ENCODE results near the gene ZP1.

ZP1 gene

DNA sequence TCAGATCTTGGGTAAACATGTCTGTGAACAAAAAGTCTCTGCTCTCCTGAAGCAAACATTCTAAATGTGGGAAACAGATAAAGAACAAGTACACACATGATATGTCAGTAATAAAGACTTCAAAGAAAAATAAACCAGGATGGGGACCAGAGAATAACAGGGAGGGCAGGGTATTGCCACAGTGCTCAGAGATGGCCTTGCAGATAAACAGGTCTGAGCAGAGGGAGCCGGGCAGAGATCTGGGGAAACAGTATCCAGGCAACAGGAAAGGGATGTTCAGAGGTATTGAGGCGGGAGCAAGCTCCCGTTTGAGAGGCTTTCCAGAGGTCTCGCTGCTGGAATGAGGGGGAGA is 22.5 kb upstream of the ZP1 start:
- no peak for DNase-seq

- DNase-seq = no peak
Observed at GRCh38 chr11:60845338-60845737, 22.0 kb upstream of the ZP1 start.

GRCh38 chr11:60847281-60847680 is 20.1 kb upstream of the ZP1 start:
- no peak for DNase-seq

DNA sequence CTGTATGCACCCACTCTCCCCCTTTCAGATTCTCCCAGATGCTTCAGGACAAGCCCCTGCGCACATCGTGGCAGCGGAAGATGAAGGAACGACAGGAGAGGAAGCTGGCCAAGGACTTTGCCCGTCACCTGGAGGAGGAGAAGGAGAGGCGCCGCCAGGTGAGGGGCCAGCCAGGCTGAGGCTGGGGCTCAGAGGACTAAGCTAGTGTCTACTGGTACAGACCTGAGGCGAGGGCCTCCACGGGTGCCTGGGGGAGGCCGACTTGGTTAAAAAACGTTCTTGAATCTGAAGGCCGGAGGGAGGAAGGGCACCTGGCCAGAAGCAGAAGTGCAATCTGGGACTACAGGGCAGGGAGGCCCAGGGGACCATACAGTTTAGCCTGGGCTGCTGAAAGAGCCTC is 19.4 kb upstream of the ZP1 start:
- no peak for DNase-seq

GRCh38 chr11:60848714-60849151 is 18.6 kb upstream of the ZP1 start:
- DNase-seq = no peak

- no peak for DNase-seq
Observed at GRCh38 chr11:60849641-60850520, 17.5 kb upstream of the ZP1 start.

- no peak for DNase-seq
Observed at GRCh38 chr11:60851327-60852104, 15.8 kb upstream of the ZP1 start.

DNA sequence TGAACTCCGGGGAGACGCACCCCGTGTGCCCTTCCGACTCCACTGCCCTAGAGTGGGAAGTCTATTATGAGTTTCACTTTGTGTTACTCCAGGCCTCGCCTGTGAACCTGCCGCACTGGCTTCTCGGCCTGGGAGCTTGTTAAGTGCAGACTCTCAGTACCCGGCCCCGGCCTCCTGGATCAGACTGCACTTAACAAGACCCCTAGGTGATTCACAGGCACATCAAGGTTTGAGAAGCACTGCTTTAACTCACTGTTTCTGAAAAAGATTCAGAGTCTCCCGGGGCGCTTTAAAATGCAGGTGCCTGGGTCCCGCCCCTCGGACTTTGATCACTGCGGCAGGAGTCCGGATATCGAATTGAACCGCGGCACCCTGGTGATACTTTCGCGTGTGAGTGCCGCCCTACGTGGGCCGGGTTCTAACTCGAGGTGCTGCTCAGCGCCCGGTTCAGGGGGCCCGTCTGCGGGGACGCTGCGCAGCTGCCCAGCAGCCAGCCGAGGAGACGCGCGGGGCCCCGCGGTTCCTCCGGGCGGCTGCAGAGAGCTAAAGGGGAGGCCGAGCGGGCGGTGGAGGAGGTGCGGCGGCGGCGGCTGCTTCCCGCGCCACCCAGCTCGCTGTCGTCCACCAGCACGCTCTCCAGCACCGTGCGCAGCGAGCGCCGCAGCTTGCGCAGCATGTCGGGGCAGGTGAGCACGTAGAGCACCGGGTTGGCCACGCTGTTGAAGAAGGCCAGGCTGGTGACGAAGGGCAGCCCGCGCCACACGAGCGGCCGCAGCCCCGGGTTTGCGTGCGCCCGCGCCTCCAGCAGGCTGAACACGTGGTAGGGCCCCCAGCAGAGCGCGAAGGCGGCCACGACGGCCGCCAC is 15.0 kb upstream of the ZP1 start:
- DNase-seq = no peak

DNA sequence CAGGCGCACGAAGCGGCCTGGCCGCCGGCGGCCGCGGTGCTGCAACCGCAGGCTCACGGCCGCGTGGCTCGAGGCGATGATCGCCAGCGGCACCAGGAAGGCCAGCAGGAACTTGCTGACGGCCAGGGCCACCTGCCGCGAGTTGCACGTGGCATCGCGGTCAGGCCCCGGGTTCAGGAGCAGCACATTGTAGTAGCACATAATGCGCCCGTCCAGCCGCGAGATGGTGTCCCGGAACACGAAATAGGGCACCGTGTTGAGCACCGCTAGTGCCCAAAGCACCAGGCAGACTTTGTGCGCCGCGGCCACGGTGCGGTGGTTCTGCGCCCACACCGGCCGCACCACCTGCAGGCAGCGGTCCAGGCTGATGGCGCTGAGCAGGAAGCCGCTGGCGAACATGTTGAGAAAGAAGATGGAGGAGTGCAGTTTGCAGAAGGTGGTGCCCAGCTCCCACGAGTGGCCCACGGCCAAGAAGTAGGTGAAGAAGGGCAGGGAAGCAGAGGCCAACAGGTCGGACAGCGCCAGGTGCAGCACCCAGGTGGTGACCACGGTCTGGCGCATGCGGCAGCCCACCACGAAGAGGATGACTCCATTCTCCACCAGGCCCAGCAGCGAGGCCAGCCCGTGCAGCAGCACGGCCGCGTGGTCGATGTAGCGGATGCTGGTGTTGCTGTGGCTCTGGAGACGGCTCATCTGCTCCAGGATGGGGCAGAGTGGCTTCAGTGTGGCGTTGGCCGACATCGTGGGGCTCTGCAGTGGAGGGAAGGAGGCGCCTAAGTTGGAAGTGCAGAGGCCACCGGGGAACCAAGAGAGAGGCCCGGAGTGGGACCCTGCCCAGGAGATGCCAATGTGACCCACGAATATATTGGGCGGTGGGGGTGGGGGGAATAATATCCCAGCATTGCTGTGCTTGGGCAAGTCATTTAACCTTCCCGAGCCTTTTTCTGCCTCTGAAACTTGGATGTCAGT is 14.1 kb upstream of the ZP1 start:
- no peak for DNase-seq

GRCh38 chr11:60854140-60854846 is 13.0 kb upstream of the ZP1 start:
- DNase-seq = no peak

- DNase-seq = no peak
Observed at GRCh38 chr11:60854847-60855725, 12.3 kb upstream of the ZP1 start.

DNA sequence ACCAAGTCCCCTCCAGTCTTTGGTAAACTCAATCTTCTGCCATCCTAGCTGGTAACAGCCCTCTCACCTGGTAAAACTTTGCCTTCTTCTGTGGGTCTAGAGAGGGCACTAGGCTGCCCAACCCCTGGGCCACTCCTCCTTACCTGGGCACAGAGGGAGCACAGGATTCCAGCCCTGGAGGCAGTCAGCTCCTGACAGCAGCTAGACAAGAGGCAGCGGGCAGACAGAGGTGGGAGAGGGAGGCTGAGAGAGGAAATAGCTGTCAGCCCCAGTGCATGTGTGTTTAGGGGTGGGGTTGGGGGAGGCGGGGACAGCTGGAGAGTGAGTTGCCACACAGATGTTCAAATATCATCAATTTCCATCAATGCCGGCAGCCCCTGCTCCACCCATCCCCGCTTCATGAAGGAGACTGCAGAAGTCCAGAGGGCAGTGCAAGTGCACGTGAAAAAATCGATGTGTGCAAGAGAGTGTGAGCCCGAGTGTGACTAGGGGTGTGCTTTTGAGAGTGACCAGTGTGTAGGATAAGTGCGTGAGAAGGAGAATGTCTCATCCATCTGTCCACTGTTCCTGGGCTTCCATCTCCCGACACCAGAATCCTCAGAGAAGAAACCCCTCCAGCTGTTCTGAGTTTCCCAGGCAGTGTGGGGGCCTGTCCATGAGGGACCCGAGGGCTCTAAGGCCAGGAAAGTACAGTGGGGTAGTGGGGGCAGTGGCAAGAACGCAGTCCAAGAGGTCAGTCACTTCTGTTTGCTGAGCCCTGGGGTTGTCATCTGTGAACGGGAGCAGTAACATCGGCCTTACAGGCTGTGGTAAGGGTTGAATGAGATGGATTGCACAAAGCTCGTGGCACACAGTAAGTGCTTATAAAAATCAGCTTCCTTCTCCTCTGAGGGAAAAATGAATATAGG is 11.4 kb upstream of the ZP1 start, which contains the start of gene PTGDR2:
Gene PTGDR2, minus strand, starts transcription at position 225 of the 908 bp plus-strand sequence. CDS start 2,228 bp downstream, outside the sequence.
- DNase-seq = no peak

DNA sequence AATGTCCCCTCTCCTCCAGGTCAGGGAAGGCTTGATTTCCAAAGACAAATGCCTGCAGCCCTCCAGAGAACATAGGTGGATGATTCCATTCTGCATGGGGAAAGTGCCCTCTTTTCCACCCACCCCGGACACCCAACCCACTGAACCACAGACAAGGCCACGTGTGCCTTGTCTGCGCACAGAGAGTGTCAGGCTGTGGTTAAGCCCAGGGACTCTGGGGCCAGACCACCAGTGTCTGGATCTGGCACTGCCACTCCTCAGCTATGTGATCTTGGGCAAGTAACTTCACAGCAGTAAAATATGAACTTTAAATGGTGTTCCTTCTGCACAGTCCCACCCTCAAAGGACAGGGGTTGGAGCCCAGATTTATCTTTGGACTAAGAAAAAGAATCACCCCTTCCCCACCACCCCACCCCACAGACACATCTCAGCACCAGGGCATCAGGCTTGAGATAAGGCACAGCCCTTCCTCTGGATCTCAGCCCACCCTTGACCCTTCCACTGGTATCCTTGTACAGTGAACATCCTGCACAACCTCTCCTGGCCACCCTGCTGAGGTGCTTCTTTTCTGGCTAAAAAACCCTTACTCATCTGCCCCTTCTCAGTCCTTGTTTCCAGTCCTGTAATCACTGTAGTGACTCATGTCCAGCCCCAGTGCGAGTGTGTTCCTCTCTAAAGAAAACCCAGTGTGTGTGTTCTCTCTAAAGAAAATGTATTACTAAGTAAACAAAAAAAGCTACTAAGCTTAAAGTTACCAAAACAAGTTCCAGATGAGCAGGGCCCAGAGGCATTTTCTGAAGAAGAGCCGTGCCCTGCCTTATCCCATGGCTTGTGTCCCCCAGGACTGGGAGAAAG is 9.7 kb upstream of the ZP1 start:
- no peak for DNase-seq

- no peak for DNase-seq
Observed at GRCh38 chr11:60858236-60858635, 9.1 kb upstream of the ZP1 start.

- DNase-seq = no peak
Observed at GRCh38 chr11:60858731-60859464, 8.4 kb upstream of the ZP1 start.

DNA sequence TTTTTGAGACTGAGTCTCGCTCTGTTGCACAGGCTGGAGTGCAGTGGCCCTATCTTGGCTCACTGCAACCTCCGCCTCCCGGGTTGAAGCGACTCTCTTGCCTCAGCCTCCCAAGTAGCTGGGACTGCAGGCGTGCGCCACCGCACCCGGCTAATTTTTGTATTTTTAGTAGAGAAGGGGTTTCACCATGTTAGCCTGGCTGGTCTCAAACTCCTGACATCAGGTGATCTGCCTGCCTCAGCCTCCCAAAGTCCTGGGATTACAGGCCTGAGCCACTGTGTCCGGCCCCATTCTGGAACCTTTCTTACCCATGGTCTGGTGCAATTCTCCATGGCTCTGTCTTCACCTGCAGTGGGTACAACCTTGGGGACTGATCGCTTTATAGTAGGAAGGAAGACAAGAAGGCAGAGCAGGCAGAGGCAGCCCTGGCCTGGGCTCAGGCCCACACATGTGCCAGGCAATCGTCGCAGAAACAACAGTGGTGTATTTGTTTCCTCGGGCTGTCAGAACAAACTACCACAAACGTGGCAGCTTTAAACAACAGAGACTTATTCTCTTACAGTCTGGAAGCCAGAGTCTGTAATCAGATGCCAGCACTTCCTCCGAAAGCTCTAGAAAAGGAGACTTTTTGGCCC is 7.6 kb upstream of the ZP1 start:
- no peak for DNase-seq

DNA sequence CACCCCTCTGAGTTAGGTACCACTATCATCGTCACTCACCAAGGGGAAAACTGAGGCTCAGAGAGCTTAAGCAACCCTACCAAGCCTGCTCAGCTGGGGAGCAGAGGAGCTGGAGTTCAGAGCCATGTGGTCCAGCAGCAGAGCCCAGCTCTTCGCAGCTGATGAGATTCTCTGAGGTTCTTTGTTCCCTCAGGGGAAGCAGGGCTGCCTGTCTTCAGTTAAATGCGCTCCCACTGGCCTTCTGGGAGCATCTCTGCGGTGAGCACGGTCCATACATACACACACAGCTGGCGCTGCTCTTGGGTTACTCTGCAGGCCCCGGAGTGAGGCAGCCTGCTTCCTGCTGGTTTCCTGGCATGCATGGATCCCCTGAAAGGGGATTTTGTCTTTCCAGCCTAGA is 6.4 kb upstream of the ZP1 start:
- DNase-seq = no peak
